GM12864 (cell line): Measurements from ENCODE around the gene KRT1.
"Not testable (repeated sequence)": the region's sequence is repeated elsewhere in the genome, so short reads cannot be mapped to it uniquely, and the experiment has no call there.

Experiments
- DNase-seq: peaks from one replicate; pipeline ENCODE4 v3.0.0-alpha.2; 2011; ENCODE audit warnings: low read depth
- H3K4me3 ChIP-seq: 2 replicates; pipeline ENCODE4 v1.5.1; 2011; ENCODE audit warnings: mild to moderate bottlenecking, low read depth, low read length, control low read depth
- CTCF ChIP-seq: IDR thresholded peaks from 2 replicates; pipeline ENCODE4 v1.5.1; 2011; ENCODE audit warnings: low read depth, mild to moderate bottlenecking, moderate library complexity, low read length, control low read depth, inconsistent platforms; ENCODE audit errors: missing control alignments

Gene KRT1

GRCh38 chr12:52670506-52670905, 9.7 kb downstream of the KRT1 start:
- H3K4me3 ChIP-seq, result no peak overlapping the region
- no peak for DNase-seq
- TF ChIP-seq CTCF, result no peak

DNA sequence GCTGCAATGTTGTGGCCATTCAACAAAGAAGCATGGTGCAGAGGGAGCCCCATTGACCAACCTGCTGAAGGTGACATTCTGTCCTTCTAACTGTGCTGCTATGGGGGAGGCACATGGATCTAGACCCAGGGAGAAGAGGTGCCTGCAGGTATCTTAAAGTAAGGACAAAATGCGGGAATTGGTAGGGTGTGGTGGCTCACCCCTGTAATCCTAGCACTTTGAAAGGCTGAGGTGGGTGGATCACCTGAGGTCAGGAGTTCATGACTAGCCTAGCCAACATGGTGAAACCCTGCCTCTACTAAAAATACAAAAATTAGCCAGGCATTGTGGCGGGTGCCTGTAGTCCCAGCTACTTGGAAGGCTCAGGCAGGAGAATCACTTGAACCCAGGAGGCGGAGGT, 10.3 kb downstream of the KRT1 start:
- not testable (repeated sequence) for DNase-seq, H3K4me3 ChIP-seq

DNA sequence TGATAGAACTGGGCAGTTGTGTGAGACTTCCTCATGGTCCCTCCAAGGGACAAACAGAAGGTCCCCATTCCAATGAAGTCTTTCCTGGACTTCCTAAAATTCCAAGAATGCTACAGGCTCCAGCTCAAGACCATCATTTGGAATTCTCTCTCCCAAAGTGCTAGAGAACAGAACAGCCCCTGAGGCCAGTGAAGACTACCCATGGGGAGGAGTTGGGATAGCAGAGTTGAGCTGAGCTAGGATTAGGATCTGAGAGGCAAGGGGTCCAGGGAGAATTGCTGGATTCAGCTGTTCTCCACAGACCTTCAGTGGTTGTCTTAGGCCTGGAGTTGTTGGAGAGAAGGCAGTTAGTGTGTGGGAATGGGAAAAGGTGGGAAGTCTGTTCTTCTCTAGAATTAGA, 10.8 kb downstream of the KRT1 start:
- TF ChIP-seq CTCF, result no peak
- no peak for DNase-seq
- no peak overlapping the region for H3K4me3 ChIP-seq

DNA sequence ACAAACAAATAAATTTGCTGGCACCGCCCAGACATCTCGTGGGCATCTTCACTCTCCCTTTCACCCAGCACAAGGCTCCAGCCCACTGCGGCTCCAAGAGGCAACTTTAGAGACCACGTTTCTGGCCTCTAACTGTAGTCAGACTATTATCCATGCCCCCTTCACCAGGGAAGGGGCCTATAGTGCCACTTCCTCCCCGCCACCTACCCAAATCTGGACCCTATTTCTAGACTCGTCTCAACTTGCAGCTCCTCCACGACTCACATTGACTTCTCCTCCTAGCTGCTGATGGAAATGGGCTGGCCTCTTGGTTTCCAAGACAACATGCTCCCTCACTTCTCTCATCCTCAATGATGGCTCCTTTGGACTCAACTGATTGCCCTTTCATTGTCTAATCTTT, 12.3 kb downstream of the KRT1 start:
- no peak for DNase-seq
- no peak overlapping the region for H3K4me3 ChIP-seq
- no peak for TF ChIP-seq CTCF

DNA sequence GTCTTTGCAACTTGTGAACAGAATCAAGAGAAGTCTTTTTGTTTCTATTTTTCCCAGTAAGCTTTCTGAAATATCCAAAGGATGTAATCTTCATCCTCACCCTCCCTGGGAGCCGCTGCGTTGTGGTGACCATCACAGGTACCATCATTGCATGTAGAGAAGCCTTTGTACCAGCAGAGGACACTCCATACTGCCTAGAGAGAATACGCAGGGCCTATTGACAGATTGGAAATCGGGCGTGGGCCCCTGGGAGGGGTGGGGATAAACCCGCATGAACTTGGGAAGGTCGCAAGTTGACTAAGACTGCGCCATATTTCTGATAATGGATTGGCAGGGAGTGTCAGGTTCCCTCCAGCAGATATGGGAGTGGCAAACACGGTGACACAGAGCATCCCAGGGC, 12.7 kb downstream of the KRT1 start:
- peak; percentile 23 for TF ChIP-seq CTCF
- no peak overlapping the region for H3K4me3 ChIP-seq
- no peak for DNase-seq

- DNase-seq, result no peak
- H3K4me3 ChIP-seq, result no peak overlapping the region
- no peak for TF ChIP-seq CTCF
Measured at GRCh38 chr12:52666471-52666870, 13.7 kb downstream of the KRT1 start.

DNA sequence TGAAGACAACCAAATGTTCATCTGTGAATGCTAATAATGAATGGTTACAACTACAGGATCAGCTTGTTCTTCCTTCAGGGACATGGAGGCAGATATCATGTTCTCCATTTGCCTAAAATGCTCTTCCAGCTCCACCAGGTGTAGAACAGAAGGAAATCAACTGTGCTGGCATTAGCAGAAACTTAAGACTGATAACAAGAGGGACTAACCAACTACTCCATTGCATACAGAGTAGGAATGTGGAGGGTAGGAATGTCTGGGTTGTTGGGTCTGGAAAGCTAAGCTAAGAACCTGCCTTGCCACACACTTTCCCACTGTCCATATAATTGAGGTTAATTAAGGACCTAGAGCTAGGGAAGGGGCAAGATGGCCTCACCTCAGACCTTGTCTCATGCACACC, 16.8 kb downstream of the KRT1 start:
- no peak for TF ChIP-seq CTCF
- no peak overlapping the region for H3K4me3 ChIP-seq
- no peak for DNase-seq

GRCh38 chr12:52662918-52663229, 17.3 kb downstream of the KRT1 start:
- TF ChIP-seq CTCF, result no peak
- DNase-seq, result no peak
- no peak overlapping the region for H3K4me3 ChIP-seq
